Ovary (tissue), 1 donor: ENCODE results near the gene DCAF8.

Experiments
- EP300 ChIP-seq: sonication (generic); formaldehyde crosslinking; IDR thresholded peaks from one replicate; pipeline ENCODE4 v1.6.1; 2017; ENCODE audit warnings: antibody characterized with exemption
- POLR2A ChIP-seq: fragments of 450-650 bp; IDR thresholded peaks from one replicate; pipeline ENCODE4 v1.6.1; 2017; ENCODE audit warnings: antibody characterized with exemption, mild to moderate bottlenecking, moderate library complexity

DNA sequence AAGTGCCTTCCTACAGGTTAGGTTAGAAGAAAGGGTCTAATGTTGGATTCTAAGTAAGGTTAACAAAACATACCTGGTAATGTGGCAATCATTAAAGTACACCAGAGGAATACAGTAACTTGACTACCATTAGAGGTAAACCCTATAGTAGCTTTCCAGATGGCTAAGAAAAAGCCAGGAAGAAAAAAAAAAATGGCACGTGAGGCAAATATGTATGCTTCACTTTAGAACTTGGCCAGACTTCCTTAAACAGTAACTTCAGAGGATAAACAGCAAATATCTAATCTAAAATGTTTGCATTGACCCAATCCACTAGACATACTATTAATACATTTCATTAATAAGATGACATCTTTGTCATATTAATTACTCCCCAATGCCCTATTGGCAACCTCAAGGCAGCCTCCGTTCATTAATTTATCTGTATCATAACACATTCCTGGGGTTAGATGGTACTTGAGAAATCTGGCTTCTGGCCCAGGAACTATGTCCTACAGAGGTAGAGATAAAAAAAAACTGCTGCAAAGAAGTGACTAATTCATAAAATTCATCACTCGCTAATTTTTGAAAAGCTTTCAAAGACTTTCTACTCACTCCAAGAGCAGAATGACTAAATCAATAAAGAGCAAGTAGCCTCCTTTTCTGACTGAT lies 5.8 kb downstream of the DCAF8 start:
- no peak for TF ChIP-seq POLR2A
- no peak for TF ChIP-seq EP300
